Activated T-cell treated with anti-CD3 and anti-CD28 coated beads, Interleukin-2, amount 50 U/mL, for 72 hours (primary cell): ENCODE measurements around the gene CD74. TPM values are rescaled to one million over a fixed set of nuclear protein-coding genes. Genes with fewer than 3 reads are reported as not detected.
"Not testable (repeated sequence)": the region's sequence is repeated elsewhere in the genome, so short reads cannot be mapped to it uniquely, and the experiment has no call there.

ENCODE experiments used
- ATAC-seq, 2 donors: fragments of 150-1000 bp; cut with Tn5 transposase; replicated peaks in 1 of 2; 2 replicates each; pipeline ENCODE4 v1.10.0; 2021; ENCODE audit warnings: moderate library complexity in 2 of 2, mild to moderate bottlenecking in 1 of 2
- DNase-seq, 2 donors: peaks; one replicate each; pipeline ENCODE4 v3.0.0; 2021 to 2022; ENCODE audit warnings: mixed read lengths in 1 of 2
- H3K27ac Mint-ChIP-seq: one replicate; pipeline ENCODE4 v1.8.0; 2022; ENCODE audit warnings: mild to moderate bottlenecking, moderate library complexity, mixed read lengths
- H3K27me3 Mint-ChIP-seq: one replicate; pipeline ENCODE4 v1.8.0; 2022; ENCODE audit warnings: low read depth, mixed read lengths
- H3K36me3 Mint-ChIP-seq, 2 donors: one replicate each; pipeline ENCODE4 v1.8.0; 2022; ENCODE audit warnings: mixed read lengths in 2 of 2, mild to moderate bottlenecking in 1 of 2; ENCODE audit not compliant: insufficient read depth in 2 of 2
- H3K4me1 Mint-ChIP-seq: one replicate; pipeline ENCODE4 v1.8.0; 2022; ENCODE audit warnings: low read depth, mixed read lengths
- H3K4me3 Mint-ChIP-seq, 2 donors: one replicate each; pipeline ENCODE4 v1.8.0; 2022; ENCODE audit warnings: mild to moderate bottlenecking in 2 of 2, mixed read lengths in 2 of 2, moderate library complexity in 2 of 2
- H3K9me3 Mint-ChIP-seq, 2 donors: one replicate each; pipeline ENCODE4 v1.8.0; 2022; ENCODE audit warnings: mixed read lengths in 2 of 2
- total RNA-seq, 2 donors: library from RNA; stranded (reverse); gene quantifications; one replicate each; pipeline ENCODE4 v1.2.3, GENCODE V29; 2022

Gene CD74
- total RNA-seq, 2 donors from 2014 or later: 363 to 455 TPM

GRCh38 chr5:150436141-150436680 lies 23.5 kb upstream of the CD74 start:
- peaks cover 13% of the 10 kb centered on the region for H3K4me1 Mint-ChIP-seq
- ATAC-seq (peak; percentile 91 to 93), DNase-seq (peak; percentile 92 to 93)
- no peak overlapping the region for H3K27ac Mint-ChIP-seq
- no peaks in the 10 kb centered on the region for H3K9me3 Mint-ChIP-seq
- H3K36me3 Mint-ChIP-seq: no peaks in the 10 kb centered on the region
- H3K27me3 Mint-ChIP-seq: no peaks in the 10 kb centered on the region
- H3K4me3 Mint-ChIP-seq: peak overlapping the region; percentile 50 to 60

DNA sequence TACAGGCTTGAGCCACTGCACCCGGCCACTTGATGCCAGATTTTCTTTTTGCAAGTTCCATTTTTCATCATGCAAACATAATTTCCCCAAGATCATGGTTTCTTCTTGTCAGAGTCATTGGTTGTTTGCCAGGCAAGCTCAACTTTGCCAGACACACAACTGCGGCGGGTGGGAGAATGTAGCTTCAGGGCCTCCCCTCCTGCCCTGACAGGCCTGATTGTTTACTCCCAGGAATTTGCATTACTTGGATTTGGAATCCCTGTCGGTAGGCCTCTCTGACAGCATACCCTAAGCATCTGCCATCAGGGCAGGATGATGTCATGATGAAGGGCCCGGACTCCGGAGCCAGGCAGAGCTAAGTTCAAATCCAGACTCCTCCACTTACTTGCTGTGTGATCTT lies 21.8 kb upstream of the CD74 start:
- ATAC-seq (no peak), DNase-seq (no peak)
- peaks cover 13% of the 10 kb centered on the region for H3K4me1 Mint-ChIP-seq
- H3K27ac Mint-ChIP-seq: no peak overlapping the region
- H3K4me3 Mint-ChIP-seq: no peak overlapping the region
- no peaks in the 10 kb centered on the region for H3K27me3 Mint-ChIP-seq
- no peaks in the 10 kb centered on the region for H3K9me3 Mint-ChIP-seq
- no peaks in the 10 kb centered on the region for H3K36me3 Mint-ChIP-seq

- Mint-ChIP-seq H3K4me3 (no peak overlapping the region), H3K36me3 (no peaks in the 10 kb centered on the region), H3K27ac (no peak overlapping the region), H3K4me1 (peaks cover 9% of the 10 kb centered on the region), H3K27me3 (no peaks in the 10 kb centered on the region), H3K9me3 (no peaks in the 10 kb centered on the region)
- no peak for DNase-seq
- no peak for ATAC-seq
Measured at GRCh38 chr5:150431574-150431973, 18.9 kb upstream of the CD74 start.

DNA sequence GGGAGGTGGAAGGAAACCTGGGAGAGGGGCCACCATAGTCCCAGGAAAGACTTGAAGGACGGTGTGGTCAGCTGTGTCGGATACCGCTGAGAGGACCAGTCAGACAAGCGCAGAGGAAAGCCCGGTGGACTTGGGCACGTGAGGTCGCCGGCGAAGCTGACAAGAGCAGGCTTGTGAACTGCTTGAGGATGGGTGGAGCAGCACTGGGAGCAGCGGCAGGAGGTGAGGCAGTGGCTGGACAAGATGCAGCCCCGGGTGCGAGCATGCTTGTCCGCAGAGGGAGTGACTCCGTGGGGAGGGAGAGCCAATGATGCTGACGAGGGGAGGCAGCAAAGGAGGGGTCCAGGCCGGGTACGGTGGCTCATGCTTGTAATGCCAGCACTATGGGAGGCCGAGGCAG lies 18.3 kb upstream of the CD74 start:
- Mint-ChIP-seq H3K27me3 (no peaks in the 10 kb centered on the region), H3K27ac (no peak overlapping the region), H3K9me3 (no peaks in the 10 kb centered on the region), H3K4me3 (no peak overlapping the region), H3K4me1 (peaks cover 4% of the 10 kb centered on the region), H3K36me3 (no peaks in the 10 kb centered on the region)
- no peak for DNase-seq
- no peak for ATAC-seq

DNA sequence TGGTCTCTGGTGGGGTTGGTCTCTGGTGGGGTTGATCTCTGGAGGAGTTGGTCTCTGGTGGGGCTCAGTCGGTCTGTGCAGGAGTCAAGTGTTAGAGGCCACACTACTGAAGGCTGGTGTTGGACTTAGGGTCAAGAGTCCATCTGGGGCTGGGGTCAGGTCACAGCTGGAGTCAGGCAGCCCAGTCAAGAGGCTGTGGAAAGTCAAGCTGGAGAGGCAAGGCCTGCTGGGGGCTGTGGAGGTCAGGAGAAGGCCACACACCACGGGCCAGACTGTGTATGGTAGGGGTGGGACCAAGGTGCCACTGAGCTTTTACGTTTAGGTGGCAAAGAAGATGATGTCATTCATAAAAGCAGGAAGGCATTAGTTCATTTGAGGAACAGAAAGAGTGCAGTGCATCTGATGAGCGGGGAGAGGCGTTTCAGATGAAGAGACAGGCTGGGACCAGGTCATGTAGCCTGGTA lies 16.7 kb upstream of the CD74 start:
- no peaks in the 10 kb centered on the region for H3K27me3 Mint-ChIP-seq
- ATAC-seq: no peak
- no peak overlapping the region for H3K27ac Mint-ChIP-seq
- no peak overlapping the region for H3K4me3 Mint-ChIP-seq
- H3K4me1 Mint-ChIP-seq: no peaks in the 10 kb centered on the region
- DNase-seq: no peak
- no peaks in the 10 kb centered on the region for H3K36me3 Mint-ChIP-seq
- H3K9me3 Mint-ChIP-seq: no peaks in the 10 kb centered on the region

- H3K27ac Mint-ChIP-seq: no peak overlapping the region
- no peak overlapping the region for H3K4me3 Mint-ChIP-seq
- H3K36me3 Mint-ChIP-seq: no peaks in the 10 kb centered on the region
- no peaks in the 10 kb centered on the region for H3K27me3 Mint-ChIP-seq
- H3K4me1 Mint-ChIP-seq: no peaks in the 10 kb centered on the region
- H3K9me3 Mint-ChIP-seq: no peaks in the 10 kb centered on the region
- no peak for ATAC-seq
- no peak for DNase-seq
Measured at GRCh38 chr5:150428978-150429377, 16.3 kb upstream of the CD74 start.

DNA sequence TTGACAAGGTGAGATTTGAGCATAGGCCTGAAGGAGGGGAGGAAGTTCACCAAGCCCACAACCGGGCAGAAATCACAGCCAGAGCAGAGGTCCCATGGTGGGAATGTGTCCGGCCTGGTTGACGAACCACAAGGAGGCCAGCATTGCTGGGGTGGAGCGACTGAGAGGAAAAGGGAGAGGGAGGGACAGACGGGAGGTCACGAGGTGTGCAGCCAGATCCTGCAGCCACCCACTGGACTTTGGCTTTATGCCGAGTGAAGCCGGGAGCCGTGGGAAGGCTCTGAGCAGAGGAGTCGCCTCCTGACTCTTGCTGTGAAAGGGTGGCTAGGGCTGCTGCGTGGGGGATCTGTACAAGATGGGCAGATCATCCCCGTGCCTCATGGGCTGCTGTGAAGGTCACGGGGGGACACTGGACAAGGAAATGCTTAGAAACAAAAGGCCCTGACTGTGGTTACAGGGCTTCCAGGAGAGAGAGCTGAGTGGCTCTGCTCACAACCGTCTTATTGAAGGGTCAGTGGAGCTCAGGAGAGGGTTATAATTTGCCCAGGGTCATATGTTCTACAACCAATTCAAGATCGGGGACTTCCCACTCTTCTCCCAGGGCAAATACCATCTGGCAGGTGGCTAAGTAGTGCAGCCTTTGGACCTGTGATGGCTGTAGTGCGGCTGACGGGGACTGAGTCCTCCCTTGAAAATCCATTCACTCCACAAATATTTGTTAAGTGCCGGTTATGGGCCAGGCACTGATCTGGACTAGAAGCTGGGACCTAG lies 15.6 kb upstream of the CD74 start:
- ATAC-seq (no peak), DNase-seq (no peak)
- no peaks in the 10 kb centered on the region for H3K36me3 Mint-ChIP-seq
- no peak overlapping the region for H3K4me3 Mint-ChIP-seq
- H3K4me1 Mint-ChIP-seq: no peaks in the 10 kb centered on the region
- H3K27ac Mint-ChIP-seq: no peak overlapping the region
- no peaks in the 10 kb centered on the region for H3K27me3 Mint-ChIP-seq
- H3K9me3 Mint-ChIP-seq: no peaks in the 10 kb centered on the region

GRCh38 chr5:150426165-150426564 lies 13.5 kb upstream of the CD74 start:
- not testable (repeated sequence) for DNase-seq, H3K4me3 Mint-ChIP-seq, H3K36me3 Mint-ChIP-seq, ATAC-seq, H3K4me1 Mint-ChIP-seq, H3K27ac Mint-ChIP-seq, H3K9me3 Mint-ChIP-seq, H3K27me3 Mint-ChIP-seq

- H3K27ac Mint-ChIP-seq: no peak overlapping the region
- no peak for DNase-seq
- H3K9me3 Mint-ChIP-seq: no peaks in the 10 kb centered on the region
- H3K4me3 Mint-ChIP-seq: no peak overlapping the region
- no peak for ATAC-seq
- no peaks in the 10 kb centered on the region for H3K36me3 Mint-ChIP-seq
- H3K4me1 Mint-ChIP-seq: no peaks in the 10 kb centered on the region
- H3K27me3 Mint-ChIP-seq: no peaks in the 10 kb centered on the region
Measured at GRCh38 chr5:150422758-150423157, 10.0 kb upstream of the CD74 start.

GRCh38 chr5:150422075-150422474 lies 9.4 kb upstream of the CD74 start:
- Mint-ChIP-seq H3K9me3 (no peaks in the 10 kb centered on the region), H3K27ac (no peak overlapping the region), H3K27me3 (no peaks in the 10 kb centered on the region), H3K4me1 (no peaks in the 10 kb centered on the region), H3K36me3 (no peaks in the 10 kb centered on the region), H3K4me3 (no peak overlapping the region)
- DNase-seq (no peak), ATAC-seq (no peak)

DNA sequence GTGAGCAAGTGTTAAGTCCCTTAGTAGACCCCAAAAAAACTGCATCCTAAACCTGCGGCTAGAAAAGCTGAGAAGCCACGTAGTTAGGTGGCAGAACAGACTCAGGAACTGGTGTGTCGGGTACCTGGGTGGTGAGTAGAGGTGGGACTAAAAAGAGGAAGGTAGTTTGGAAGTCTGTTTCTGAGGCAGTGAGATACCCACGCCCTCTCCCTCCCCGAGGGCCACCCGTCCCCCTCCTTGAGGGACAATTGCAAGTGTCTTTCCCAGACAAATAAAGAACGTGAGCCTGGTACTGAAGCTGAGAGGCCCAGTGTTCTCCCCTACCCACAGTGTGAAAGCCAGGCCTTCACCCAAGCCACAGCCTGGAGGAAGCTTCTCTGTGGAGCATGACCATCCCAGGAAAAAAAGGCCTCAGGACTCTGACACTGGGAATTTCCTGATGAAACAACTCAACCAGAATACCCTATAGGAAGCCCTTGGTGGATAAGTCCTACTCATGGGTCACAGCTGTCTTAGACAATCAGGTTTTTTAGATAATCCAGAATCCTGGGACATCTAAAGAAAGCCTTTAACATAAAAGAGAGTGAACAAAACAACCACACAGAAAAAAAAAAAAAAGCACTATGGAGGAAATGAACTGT lies 7.0 kb upstream of the CD74 start:
- ATAC-seq: no peak
- Mint-ChIP-seq H3K4me3 (no peak overlapping the region), H3K27ac (peak overlapping the region; percentile 27), H3K4me1 (no peaks in the 10 kb centered on the region), H3K36me3 (no peaks in the 10 kb centered on the region), H3K9me3 (no peaks in the 10 kb centered on the region), H3K27me3 (no peaks in the 10 kb centered on the region)
- no peak for DNase-seq

DNA sequence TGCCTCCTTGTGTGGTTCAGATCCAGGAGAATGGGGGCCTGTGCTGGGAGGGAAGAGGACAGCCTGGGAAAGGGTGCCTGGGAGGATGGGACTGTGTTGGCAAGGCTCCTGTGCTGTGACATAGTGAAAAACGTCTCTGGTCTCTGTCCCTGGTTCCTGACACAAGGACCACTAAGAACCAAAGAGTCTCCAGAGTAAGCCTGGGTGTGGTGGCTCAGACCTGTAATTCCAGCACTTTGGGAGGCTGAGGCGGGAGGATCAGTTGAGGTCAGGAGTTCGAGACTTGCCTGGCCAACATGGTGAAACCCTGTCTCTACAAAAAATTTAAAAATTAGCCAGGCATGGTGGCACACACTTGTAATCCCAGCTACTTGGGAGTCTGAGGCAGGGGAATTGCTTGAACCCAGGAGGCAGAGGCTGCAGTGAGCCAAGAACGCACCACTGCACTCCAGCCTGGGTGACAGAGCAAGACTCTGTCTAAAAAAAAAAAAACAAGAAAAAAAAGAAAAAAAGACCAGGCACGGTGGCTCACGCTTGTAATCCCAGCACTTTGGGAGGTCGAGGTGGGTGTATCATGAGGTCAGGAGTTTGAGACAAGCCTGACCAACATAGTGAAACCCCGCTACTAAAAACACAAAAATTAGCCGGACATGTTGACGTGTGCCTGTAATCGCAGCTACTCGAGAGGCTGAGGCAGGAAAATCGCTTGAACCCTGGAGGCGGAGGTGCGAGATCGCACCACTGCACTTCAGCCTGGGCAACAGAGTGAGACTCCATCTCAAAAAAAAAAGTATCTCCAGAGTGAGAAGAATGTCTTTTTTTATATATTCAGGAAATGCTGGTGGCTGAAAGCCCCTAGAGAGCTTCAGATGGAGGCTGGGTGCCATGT lies 1.4 kb upstream of the CD74 start:
- peak overlapping the region in 1 of 2 donors; percentile 90 for H3K4me3 Mint-ChIP-seq
- not testable (repeated sequence) for ATAC-seq, DNase-seq, H3K9me3 Mint-ChIP-seq, H3K27me3 Mint-ChIP-seq, H3K36me3 Mint-ChIP-seq
- peak overlapping the region; percentile 88 for H3K27ac Mint-ChIP-seq
- H3K4me1 Mint-ChIP-seq: peaks cover 35% of the 10 kb centered on the region
